ENCODE data around the gene PRDM1. TPM values are rescaled to one million over a fixed set of nuclear protein-coding genes. Genes with fewer than 3 reads are reported as not detected.

PRDM1 gene
- total RNA-seq, 1 donor from 2014 or later: 0.40 TPM

Other genes starting within 250 kb of the PRDM1 start
- 52.7 and 53.6 TPM in 2 replicates for gene ATG5, start 239.4 kb downstream of the PRDM1 start, total RNA-seq

Measured in lung microvascular endothelial cell (primary cell).